Stimulated activated CD4-positive, alpha-beta T cell treated with anti-CD3 and anti-CD28 coated beads, Interleukin-2, amount 100 ng/mL, for 24 hours (primary cell): ENCODE measurements around the gene PGP.
A peak's percentile ranks its signal among the peaks of the same experiment; 100 is the strongest.
"Not testable (repeated sequence)": the region's sequence is repeated elsewhere in the genome, so short reads cannot be mapped to it uniquely, and the experiment has no call there.

Experiments
- DNase-seq, 2 donors: peaks; one replicate each; pipeline ENCODE4 v3.0.0-alpha.2; 2020

PGP gene

GRCh38 chr16:2214719-2214968 lies at the start of gene PGP:
Gene PGP, minus strand, starts transcription at chr16:2214840. Its CDS starts 63 bp downstream, at chr16:2214777.
- DNase-seq, result no peak

GRCh38 chr16:2263026-2263425 lies 48.4 kb upstream of the PGP start:
- DNase-seq, result not testable (repeated sequence)

DNA sequence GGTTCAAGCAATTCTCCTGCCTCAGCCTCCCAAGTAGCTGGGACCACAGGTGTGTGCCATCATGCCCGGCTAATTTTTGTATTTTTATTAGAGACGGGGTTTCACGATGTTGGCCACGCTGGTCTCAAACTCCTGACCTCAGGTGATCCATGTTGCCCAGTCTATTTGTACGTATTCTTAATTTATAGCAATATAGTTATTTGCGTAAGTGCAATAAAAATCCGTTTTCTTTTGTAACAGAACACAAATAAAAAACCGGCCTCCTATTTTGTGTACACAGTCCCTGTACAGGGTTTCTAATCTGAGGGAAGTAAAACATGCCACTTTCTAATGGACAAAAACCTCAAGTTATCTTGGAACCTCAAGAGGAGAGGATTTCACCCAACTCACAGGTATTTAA lies 45.6 kb upstream of the PGP start:
- no peak for DNase-seq

GRCh38 chr16:2258530-2258929 lies 43.9 kb upstream of the PGP start:
- not testable (repeated sequence) for DNase-seq

- no peak for DNase-seq
These were observed 43.1 kb upstream of the PGP start for GRCh38 chr16:2257726-2258125.

DNA sequence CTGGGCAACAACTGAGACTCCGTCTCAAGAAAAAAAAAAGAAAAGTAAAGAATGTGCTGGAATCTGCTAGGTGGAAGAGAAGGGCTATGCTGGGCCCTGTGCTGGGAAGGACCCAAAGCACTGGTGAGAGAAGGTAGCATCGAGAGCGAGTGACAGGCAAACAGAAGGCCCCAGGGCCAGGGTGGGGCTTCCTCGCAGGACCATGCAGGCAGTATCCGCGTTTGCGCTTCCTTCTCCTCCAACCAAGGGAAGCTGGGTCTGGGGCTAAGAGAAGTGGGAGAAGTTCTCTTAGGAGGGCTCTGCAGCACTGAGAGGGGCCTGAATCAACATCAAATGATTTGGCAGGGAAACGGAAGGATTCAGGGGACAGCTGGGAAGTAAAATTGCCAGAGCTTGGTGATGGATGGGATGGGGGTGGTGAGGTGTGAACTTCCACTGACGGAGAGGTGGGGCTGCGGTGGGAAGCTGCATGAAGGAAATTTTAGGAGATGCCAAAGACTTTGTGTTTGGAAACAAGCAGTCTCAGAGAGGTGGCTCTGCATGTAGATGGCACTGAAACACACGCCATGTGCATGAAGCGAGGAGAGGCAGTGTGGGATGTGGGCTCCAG lies 42.0 kb upstream of the PGP start:
- no peak for DNase-seq

DNA sequence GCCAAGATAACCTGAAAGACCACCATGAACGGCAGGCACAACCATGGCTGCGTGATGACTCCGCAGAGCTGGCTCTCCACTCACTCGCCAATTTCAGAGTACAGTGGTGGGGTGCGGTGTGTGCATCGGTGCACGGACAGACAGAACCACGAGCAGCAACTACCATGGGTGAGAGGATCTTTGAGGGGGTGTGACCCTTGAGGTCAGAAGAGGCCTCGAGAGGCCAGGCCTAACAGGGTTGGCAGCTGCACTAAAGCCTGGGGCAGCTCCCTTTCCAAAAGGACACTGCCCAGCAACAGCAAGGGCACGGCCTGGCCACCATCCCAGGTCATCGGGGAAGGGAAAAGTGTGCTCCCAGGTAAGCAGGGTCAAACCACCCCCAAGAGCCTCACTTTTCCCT lies 38.7 kb upstream of the PGP start:
- DNase-seq, result no peak

- DNase-seq, result no peak
These were observed 38.1 kb upstream of the PGP start for GRCh38 chr16:2252806-2253148.

DNA sequence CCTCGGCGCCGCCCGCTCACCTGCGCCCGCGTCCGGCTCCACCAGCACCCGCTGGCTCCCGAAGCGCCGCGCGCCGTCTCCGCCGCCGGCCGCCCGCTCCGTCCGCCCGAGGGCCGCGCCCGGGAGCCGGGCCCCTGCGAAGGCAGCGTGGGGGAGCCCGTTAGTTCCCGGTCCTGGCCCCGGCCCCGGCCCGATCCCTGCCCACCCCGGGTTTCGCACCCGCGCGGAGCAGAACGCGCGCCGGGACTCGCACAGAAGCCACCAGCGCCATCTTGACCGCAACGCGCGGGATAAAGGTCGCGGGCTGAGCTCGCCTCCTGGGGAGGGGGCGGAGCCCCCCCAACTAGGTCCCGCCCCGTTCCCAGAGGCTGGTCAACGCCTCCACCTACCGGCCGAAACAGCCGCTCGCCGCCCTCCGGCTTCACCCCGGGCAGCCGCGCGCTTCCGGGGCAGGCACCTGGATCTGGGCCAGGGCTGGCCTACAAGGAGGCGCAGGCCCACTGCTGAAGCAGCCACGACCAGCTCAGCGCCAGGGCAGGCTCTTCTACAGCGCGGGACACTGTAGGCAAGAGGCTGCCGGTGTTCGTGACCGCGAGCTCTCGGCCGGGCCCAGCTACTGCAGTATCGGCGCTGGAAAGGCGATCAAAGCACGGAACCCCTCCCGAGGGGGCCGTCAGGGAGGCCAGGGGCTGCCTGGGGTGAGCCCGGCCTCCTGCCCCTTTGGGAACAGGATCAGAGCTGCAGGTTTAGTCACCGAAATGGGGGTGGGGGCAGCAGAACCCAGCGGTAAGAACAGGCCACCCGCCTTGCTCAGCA lies 36.9 kb upstream of the PGP start, which contains the start of gene ECI1:
TSS of gene ECI1 (minus strand) at position 292 of the 816 bp plus-strand sequence. CDS start at position 271, 21 bp downstream.
- DNase-seq, result peak; percentile 80 to 90

- DNase-seq, result peak; percentile 55 to 60
These were observed 36.1 kb upstream of the PGP start for GRCh38 chr16:2250652-2251295.

GRCh38 chr16:2246301-2246885 lies 31.8 kb upstream of the PGP start:
- DNase-seq, result no peak

DNA sequence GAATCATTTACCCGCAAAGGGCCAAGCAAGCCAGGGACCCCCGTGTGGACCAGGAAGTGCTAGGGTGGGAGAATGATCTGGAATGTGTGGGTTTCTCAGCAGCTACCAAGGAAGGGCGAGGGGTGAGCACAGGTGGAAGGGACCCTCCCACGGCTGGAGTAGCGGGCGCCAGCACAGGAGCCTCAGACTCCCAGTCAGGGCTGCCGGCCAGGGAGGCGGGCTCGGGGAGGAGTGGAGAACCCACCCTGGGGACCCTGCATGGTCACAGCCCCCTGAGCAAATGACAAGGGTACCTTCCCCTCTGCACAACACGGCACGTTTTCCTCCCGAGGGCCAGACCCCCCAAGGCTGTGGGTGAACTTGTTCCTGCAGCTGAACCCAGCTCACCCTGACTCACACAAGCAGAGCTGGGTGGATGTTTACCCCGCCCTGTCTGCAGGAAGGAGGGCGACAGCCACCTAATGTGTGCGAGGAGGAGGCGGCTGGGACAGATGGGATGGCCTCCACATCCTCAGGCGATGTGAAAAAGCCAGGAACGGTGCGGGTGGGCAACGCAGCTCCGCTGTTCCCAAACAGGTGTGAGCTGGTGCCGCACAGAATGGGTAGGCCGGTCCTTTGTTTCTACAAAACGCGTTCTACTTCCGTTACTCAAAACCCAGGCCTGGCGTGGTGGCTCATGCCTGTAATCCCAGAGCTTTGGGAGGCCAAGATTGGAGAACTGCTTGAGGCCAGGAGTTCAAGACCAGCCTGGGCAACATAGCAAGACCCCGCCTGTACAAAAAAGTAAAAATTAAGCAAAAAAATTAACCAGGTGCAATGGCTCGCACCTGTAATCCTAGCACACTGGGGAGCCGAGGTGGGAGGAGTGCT lies 30.5 kb upstream of the PGP start:
- DNase-seq, result no peak

DNA sequence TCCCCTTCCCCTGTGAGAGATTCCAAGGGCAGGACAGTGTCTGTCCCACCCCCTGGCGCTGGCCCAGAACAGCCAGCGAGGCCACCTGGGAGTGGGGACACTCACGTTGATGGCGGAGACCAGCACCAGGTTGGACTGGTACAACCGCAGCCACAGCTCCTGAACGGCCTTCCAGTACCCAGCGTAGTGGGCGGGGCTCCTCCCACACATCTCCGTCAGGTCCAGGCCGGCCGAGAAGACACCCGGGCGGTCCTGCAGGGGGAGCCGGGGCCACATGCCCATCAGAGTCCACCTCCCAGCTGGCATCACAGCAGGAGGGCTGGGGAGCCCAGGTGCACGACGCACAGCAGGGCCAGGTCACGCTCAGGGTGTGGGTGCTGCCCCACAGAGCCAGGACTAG lies 29.7 kb upstream of the PGP start:
- DNase-seq, result no peak

- DNase-seq, result no peak
These were observed 29.1 kb upstream of the PGP start for GRCh38 chr16:2243781-2244180.

- no peak for DNase-seq
These were observed 28.4 kb upstream of the PGP start for GRCh38 chr16:2243031-2243528.

GRCh38 chr16:2242598-2242997 lies 28.0 kb upstream of the PGP start:
- DNase-seq, result no peak

DNA sequence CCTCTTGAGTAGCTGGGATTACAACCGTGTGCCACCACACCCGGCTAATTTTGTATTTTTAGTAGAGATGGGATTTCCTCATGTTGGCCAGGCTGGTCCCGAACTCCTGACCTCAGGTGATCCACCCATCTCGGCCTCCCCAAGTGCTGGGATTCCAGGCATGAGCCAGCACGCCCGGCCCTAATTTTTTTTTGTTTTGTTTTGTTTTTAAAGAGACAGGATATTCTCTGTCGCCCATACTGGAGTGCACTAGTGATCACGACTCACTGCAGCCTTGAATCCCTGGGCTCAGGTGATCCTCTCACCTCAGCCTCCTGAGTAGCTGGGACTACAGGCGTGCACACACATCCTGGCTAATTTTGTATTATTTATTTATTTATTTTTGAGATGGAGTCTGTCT lies 25.7 kb upstream of the PGP start:
- not testable (repeated sequence) for DNase-seq

DNA sequence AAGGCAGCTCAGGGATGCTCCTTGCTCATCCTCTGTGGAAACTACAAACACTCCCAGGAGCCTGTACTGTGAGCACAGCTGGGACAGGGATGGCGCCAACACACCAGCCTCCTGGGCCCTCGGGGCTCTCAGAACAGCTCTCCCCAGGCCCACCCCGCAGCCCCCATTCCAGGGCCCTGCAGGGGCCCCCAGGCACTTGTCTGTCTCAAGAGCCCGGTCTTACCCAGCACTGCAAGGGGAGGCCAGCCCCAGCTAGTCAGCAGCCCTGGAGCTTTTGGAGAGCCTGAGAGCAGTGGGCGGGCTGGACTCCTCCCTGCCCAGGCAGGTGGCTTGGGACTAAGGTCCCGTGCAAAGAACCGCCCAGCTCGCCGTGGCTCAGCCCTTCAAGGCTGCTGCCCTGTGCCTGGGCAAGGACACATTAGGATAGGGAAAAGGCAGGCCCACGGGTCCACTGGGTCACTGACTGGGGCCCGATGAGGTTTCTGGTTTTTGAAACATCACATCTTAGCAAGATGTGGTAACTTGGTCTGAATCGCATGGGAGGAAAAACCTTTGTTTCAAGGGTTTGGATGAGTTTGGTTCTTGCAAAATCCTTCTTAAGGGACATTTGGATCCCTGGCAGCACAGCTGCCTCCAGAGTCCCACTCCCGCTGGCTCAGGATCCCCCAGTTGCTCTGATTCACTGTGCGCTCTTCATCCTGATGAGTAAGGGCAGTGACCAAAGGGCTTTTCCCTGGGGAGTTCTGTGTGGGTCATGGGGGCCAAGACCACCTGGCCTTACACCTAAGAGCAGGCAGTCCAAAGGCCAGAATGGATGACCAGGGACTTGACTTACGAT lies 24.4 kb upstream of the PGP start:
- DNase-seq, result no peak

DNA sequence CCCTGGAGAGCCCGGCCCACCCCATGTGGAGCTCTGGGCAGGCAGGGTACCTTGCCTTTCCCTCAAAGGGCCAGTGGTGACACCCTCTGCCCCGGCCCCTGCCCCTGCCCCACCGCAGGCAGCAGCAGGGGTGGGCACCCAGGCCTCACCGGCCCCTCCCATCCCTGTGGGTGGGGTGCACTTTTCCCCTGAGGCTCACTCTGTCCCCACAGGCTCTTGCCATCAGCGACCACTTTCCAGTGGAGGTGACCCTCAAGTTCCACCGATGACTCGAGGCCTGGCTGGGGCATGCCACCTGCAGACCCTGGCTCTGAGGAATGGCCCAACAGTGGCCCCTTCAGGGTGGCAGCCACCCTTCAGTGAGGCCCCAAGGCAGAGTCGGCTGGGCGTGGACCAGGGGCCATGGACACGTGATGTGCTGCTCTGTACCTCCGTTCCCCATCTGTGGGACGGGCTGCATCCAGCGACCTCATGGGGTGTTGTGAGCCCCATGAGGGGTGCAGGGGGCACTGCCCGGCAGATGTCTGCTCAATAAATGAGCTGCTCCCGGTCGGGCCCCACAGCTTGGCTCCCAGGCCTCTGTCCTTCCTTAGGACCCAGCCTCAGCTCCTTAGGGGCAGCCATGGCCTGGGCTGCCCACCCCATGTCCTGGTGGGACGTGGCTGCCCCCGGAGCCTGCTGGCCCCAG lies 23.7 kb upstream of the PGP start:
- no peak for DNase-seq

GRCh38 chr16:2237493-2238149 lies 23.0 kb upstream of the PGP start:
- DNase-seq, result no peak

- DNase-seq, result no peak
These were observed 22.5 kb upstream of the PGP start for GRCh38 chr16:2237102-2237482.
